Mononuclear cell (primary cell): ENCODE measurements around the gene COBL. TPM values are rescaled to one million over a fixed set of nuclear protein-coding genes. Genes with fewer than 3 reads are reported as not detected.

Experiments
- H3K27me3 ChIP-seq: 2 replicates; pipeline ENCODE4 v1.6.0; 2011; ENCODE audit warnings: low read length, control low read depth; ENCODE audit not compliant: insufficient read depth
- H3K4me1 ChIP-seq: 2 replicates; pipeline ENCODE4 v1.5.1; 2011; ENCODE audit warnings: mild to moderate bottlenecking, low read length, control low read depth; ENCODE audit not compliant: insufficient read depth
- H3K4me3 ChIP-seq: 2 replicates; pipeline ENCODE4 v1.5.1; 2011; ENCODE audit warnings: mild to moderate bottlenecking, low read length, moderate library complexity
- H3K9me3 ChIP-seq: 2 replicates; pipeline ENCODE4 v1.5.1; 2011; ENCODE audit warnings: low read depth, mild to moderate bottlenecking, control low read depth, low read length
- total RNA-seq: library from RNA; depleted of rRNA; stranded (reverse); fragments of >200 nt; gene quantifications from one replicate; pipeline ENCODE4 v1.2.3, GENCODE V29; 2012

Gene COBL
- total RNA-seq, 1 donor: 0.10 TPM

DNA sequence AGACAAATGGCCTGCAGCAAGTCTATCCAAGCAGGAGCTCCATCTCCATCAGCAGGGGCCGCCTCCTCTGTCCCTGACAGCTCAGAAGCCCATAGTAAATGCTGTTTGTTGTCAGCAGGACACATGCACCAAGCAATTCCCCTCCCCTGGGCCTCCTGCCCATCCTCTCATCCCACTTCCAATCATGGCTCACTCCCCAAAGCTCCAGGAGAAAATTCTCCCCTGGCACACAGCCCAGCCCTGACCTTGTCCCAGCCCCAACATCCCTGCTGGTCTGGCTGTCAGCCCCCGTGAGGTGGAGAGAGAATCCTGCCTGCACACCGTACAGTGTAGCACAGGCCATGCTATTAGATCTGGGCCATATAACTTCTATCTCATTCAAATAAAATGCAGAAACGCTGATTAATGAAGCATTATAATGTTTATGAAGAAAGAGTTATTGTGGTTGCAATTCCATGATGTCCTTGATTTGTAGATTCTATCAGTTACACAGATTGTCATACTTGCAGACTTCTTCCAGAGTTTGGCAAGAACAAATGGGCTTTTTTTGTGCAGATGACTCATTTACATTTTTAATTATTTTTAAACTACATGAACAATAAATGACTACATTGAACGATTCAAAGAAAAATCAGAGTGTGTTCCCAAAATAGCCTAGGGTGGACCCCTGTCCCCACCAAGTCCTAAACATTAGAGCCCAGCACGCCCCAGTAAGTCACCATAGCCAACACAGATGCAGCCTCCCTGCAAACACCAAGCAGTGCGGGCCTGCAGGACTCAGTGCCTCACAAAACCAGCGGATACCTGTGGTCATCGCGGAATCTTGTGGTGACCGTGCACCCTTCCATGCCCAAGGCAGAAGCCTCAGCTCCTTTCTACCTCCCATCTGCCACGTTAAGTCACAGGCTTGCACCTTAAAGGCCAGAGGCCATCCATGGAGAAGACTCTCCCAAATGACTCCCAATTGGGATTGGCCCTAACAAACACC, 70.1 kb downstream of the COBL start:
- no peaks in the 10 kb centered on the region for H3K27me3 ChIP-seq
- H3K4me3 ChIP-seq: no peak overlapping the region
- H3K9me3 ChIP-seq: no peaks in the 10 kb centered on the region
- H3K4me1 ChIP-seq: no peaks in the 10 kb centered on the region

DNA sequence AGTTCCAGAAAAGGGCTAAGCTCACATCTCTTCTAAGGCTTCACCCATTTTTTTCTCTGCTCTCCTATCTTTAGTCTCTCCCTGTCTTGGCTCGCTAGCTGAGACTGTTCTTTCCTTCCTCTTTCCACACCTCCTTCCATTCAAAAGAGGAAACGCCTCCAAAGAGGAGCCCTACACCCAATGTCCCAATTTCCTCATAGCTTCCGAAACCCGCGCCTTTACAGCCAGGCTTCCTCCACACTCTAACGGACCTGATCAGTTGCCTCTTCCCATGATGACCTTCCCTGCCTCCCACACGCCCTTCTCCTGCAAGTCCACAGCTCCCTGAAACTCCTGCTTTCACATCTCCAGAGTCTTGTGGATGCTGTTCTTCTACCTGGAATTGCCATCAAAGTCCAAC, 71.7 kb downstream of the COBL start:
- no peaks in the 10 kb centered on the region for H3K4me1 ChIP-seq
- no peak overlapping the region for H3K4me3 ChIP-seq
- no peaks in the 10 kb centered on the region for H3K27me3 ChIP-seq
- H3K9me3 ChIP-seq: no peaks in the 10 kb centered on the region

DNA sequence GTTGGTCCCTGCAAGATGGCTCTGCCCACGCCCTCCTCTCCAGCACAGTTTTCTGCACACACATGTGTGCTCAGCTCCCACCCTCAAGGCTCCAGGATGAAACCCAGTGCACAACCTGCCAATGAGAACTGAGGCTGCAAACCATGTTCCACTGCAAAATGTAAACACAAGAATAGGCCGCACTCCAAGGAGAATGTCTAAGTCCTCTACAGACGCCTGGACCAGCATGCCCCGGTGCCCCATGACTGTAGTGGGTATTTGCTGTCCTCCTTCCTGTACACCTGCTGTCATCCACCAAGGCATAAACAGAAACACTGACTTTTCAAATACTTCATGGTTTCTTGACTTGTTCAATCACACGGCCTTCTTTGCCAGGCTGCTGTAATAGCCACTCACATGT, 72.6 kb downstream of the COBL start:
- H3K4me1 ChIP-seq: no peaks in the 10 kb centered on the region
- no peaks in the 10 kb centered on the region for H3K9me3 ChIP-seq
- H3K4me3 ChIP-seq: no peak overlapping the region
- H3K27me3 ChIP-seq: no peaks in the 10 kb centered on the region

DNA sequence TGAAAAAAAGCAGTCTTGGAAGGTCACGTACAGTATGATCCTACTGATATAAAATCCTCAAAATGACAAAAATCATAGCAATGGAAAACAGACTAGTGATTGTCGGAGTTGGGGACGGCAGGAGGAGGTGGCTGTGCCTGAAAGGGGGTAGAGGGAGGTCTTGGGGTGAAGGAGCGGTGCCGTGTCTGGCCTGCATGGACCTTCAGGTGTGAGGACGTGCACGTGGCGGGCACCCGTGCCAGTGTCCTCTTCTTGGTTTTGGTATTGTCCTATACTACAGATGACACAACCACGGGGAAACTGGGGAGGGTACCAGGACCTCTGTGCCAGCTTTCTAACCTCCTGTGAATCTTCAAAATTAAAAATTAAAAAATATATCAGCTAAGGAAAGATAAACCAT, 73.0 kb downstream of the COBL start:
- no peaks in the 10 kb centered on the region for H3K27me3 ChIP-seq
- H3K4me3 ChIP-seq: no peak overlapping the region
- H3K4me1 ChIP-seq: no peaks in the 10 kb centered on the region
- no peaks in the 10 kb centered on the region for H3K9me3 ChIP-seq

DNA sequence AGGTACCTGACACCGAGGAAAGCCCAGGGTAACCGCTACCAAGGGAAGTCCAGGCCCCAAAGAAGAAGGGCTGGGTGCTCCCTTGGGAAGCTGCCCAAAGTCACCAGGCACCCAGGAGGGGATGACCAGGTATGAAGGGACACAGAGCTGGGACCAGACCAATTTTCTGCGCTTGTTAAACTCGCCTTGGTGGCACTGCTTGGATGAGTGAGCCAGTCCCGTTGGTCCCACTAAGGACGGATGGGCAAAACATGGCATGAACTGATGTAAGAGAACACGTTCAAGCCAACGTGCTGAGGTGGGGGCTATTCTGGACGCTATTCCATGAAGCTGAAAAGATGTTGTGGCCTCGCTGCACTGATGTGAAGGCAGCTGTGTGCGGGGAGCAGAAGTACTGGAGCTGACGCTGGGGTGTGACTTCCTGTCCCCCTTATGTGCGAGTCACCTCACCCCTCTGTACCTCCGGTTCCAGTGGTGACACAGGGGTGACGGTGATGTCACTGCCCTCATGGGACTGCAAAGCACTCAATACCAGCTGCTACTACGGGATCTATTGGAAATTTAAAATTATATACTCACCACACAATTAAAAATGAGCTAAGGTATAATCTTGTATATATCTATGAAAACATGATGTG, 73.6 kb downstream of the COBL start:
- Histone ChIP-seq H3K27me3 (no peaks in the 10 kb centered on the region), H3K4me3 (no peak overlapping the region), H3K4me1 (no peaks in the 10 kb centered on the region), H3K9me3 (no peaks in the 10 kb centered on the region)

DNA sequence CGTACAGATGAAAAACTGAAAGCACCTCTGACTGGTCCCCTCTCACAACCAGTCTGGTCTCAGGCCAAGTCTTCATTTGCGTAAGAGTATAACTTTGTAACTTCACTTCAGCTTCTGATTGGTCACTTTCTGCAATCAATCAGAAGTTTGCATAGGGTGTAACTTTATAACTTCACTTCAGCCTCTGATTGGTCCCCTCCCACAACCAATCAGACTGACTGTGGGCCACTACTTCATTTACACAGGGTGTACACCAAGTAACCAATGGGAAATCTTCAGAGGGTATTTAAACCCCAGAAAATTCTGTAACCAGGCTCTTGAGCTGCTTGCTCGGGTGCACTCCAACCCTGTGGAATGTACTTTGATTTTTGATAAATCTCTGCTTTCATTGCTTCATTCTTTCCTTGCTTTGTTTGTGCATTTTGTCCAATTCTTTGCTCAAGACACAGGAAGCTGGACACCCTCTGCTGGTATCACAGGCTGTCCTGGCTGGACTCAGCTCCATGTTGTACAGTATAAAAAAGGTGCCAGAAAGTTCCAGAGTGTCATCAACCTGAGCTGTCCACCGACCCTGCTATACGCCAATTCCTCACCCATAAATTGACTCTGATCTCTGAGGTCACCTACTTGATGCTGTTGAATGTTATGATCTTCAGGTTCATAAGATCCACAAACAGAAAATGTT, 74.5 kb downstream of the COBL start:
- no peaks in the 10 kb centered on the region for H3K27me3 ChIP-seq
- no peaks in the 10 kb centered on the region for H3K9me3 ChIP-seq
- no peak overlapping the region for H3K4me3 ChIP-seq
- no peaks in the 10 kb centered on the region for H3K4me1 ChIP-seq

DNA sequence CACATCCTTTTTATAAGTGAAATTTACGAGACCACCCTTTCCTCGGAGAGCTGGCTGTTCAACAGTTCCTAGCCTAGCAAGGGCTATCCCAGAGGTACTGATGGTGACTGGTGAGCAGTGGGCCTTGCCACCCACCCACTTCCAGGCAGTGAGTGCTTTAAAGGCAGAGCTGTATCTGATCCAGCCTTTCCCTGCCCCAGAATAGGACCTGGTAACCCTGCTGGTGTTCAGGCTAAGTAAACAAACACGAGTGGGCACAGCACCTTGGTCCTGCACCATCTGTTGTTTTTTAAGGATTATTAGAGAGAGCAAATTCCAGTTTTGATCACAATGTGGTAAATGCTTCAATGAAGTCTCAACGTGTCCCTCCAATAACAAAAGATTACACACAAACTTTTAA, 75.7 kb downstream of the COBL start:
- Histone ChIP-seq H3K4me1 (no peaks in the 10 kb centered on the region), H3K4me3 (no peak overlapping the region), H3K27me3 (no peaks in the 10 kb centered on the region), H3K9me3 (no peaks in the 10 kb centered on the region)

DNA sequence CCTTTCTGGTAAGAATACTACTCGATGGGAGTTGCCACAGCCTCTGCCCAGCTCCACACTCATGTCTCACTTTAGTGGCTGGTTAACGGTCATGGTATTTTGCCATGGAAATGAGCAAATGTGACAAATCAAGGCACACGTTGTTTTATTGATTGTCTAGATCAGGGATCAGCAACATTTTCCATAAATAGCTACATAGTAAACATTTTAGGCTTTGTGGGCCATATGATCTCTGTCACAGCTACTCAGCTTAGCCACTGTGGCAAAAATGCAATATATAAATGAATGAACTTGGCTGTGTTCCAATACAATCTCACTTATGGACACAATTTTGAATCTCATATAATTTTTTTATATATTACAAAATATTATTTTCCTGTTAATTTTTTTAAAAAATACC, 76.9 kb downstream of the COBL start:
- H3K9me3 ChIP-seq: no peaks in the 10 kb centered on the region
- no peak overlapping the region for H3K4me3 ChIP-seq
- no peaks in the 10 kb centered on the region for H3K4me1 ChIP-seq
- no peaks in the 10 kb centered on the region for H3K27me3 ChIP-seq

DNA sequence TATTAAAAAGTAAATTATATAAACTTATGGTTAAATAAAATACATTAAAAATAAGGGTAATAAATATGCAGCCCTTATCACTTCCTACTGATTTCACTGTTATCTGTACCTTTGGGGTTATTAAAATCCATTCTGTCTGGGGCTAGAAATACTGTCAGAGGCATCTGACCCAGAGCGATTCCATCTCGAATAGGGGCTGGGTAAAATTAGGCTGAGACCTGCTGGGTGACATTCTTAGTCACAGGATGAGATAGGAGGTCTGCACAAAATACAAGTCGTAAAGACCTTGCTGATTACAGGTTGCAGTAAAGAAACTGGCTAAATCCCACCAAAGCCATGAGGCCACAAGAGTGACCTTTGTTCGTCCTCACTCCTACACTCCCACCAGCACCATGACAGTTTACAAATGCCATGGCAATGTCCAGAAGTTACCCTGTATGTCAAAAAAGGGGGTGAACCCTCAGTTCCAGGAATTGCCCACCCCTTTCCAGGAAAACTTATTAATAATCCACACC, 77.6 kb downstream of the COBL start:
- H3K27me3 ChIP-seq: no peaks in the 10 kb centered on the region
- H3K9me3 ChIP-seq: no peaks in the 10 kb centered on the region
- H3K4me3 ChIP-seq: no peak overlapping the region
- no peaks in the 10 kb centered on the region for H3K4me1 ChIP-seq

DNA sequence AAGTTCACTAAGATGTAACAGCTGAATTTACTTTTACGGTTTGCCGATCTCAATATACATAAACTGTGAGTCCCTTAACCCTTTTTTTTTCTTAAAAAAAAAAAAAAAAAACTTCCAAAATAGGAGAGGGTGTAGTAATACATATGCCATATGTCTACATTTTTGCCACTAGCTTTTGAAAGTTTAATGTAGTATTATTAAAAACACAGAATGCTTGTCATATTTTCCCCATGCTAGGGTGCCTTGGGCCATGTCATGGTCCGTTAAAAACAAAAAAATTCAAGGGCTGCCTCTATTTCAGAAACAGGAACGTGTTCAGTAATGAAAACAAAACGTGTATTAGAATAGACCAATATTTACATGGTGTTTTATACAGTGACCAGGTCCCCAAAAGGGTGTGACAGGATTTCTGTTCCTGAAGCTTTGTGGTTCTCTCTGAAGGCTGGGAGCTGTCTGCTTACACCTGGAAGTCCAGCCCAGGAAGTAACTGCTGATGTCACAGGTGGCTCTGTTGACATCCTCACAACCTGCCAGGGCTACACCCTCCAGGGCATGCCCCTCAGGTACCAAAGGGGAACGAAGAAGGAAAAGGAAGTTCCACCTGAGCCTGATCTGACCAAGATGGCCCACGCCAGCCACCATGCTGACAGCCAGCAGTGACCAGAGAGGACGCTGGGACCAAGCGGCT, 79.0 kb downstream of the COBL start:
- Histone ChIP-seq H3K27me3 (no peaks in the 10 kb centered on the region), H3K4me3 (no peak overlapping the region), H3K9me3 (no peaks in the 10 kb centered on the region), H3K4me1 (no peaks in the 10 kb centered on the region)

DNA sequence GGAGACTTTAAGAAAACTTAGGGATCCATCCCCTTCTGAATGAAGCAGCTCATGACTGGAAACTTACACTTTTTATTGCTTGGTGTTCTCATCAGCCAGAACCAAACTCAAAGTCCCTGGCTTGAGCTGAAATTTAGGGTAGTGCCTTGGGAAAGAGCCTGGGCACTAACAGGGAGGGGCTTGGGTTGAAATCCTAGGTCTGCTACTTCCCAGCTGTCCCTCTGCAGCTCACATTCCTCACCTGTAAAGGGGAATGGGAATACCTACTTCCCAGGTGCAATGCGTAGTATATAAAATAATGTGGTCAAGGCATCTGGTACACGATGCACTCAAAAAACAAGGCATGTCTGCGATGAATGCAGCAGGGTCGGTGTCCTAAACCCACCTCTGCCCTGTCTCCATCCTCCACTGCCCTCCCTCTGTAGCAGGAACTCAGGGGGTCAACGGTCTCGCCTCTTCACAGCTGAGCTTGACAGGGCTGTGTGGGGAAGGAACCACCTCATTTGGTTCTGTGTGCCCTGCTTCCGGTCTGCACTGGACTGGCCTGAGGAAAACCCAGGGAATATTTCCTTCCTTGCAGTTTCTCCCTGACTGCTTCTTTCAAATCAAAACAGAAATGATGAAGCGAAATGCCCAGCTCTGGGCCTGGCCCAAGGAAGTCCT, 80.0 kb downstream of the COBL start:
- Histone ChIP-seq H3K9me3 (no peaks in the 10 kb centered on the region), H3K27me3 (no peaks in the 10 kb centered on the region), H3K4me3 (no peak overlapping the region)

DNA sequence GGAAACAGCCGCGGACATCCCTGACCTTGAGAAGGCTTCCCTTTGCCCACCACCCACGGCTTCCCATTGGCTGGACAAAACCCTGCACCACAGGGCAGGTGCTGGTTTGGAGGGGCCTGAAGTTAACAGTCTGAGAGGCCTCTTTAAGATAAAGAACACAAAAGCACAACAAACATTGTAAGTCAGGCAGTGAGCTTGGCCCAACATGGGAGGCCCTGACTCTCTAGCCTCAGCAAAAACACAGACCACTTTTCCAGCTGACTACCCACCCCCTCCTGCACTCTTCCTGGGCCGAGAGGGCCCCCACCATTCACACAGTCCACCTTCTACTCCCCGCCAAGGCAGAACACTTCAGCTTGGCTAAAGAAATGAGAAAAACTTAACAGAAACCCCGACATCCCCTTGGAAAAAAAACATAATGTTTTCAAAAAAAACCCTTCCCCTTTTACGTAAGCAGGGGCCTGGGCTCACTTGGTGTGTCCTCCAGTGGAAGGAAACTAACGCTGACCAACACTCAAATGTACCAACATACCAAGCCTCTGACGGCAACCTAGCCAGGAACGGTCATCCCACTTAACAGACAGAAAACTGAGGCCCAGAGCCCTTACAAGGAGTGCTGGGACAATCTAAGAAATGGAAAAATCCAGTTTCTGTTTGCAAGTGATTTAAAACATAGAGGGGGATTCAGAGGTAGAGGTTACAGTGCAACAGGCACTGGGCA, 80.9 kb downstream of the COBL start:
- H3K4me3 ChIP-seq: no peak overlapping the region
- H3K4me1 ChIP-seq: no peaks in the 10 kb centered on the region
- no peaks in the 10 kb centered on the region for H3K9me3 ChIP-seq
- no peaks in the 10 kb centered on the region for H3K27me3 ChIP-seq

More for the DNA sequence above, 80.0 kb downstream of the COBL start:
- H3K4me1 ChIP-seq: no peaks in the 10 kb centered on the region

DNA sequence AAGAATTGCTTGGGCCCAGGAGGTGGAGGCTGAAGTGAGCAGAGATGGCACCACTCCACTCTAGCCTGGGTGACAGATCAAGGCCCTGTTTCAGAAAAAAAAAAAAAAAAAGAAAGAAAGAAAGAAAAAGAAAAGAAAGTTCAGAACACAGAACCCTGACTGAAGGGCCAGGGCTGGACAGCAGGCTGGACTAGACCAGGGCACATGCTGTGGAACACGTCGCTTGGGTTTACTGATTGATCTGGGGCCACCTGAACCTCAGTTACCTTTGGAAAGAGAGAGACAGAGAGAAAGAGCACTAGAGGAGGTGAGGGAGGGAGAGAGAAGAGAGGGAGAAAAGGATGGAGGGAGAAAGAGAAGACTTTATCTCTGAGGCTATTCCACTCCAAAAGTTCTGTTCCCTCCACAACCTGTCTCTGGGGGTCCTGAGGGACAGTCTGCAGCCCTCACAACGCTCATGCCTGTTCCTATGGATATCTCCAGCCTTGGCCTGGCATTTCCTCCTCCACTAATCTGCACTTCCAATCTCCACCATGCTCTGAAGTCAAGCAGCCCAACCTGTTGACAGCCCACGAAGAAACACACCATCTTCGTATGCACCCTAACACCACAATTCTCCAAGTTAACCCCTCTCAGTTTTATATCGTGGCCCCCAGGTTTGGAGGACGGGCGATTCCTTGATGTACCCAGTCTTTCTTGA, 81.8 kb downstream of the COBL start:
- H3K9me3 ChIP-seq: no peaks in the 10 kb centered on the region
- H3K4me1 ChIP-seq: no peaks in the 10 kb centered on the region
- H3K27me3 ChIP-seq: no peaks in the 10 kb centered on the region
- H3K4me3 ChIP-seq: no peak overlapping the region
